ENCODE data around the gene CTSW. TPM values are rescaled to one million over a fixed set of nuclear protein-coding genes. Genes with fewer than 3 reads are reported as not detected.

Gene CTSW
- total and polyA plus RNA-seq, 2 donors (not counting 1 experiment from before 2014, with no cell fraction given): 0.84 to 4.6 TPM

DNA sequence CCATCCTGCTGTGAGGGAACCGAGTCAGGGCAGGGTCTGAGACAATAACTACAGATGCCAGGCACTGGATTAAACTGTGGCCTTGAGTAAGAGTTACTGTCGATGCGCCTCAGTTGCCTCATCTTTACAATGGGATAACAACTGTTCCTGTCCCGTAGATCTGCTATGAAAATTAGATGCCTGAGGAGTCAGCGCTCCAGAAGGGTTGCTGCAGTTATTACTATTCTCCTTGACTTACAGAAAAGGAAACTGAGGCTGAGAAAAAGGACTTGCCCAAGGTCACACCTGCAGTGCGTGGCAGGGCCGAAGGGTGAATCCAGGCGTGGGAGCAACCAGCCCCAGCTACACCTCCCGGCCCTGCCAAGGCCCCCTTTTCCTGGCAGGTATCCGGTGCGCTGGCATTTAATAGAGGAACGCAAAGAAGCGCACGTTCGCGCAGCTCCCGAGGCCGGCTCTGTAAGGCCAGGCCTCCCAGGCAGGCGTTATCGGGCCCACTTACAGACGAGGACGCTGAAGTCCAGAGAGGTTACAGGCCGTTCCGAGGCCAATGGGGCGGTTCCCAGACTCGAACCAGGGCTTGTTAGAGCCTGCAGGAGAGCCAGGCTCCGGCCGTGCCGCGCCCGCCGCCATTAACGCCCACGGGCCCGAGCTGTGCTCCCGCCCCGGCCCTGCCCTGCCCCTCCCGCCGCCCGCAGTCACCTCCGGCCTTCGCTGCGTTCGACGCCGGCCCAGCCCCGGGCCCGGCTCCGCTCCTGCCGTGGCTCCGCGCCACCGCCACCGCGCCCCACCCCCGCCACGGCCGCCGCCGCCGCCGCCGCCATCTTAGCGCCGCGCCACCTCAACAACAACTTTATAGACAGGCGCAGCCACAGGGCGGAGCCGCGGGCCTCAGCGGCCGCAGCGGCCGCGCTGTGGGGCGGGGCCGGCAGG, 38.8 kb downstream of the CTSW start, which contains the start of gene C11orf68:
Gene C11orf68 (minus strand): TSS at position 852 of the 930 bp plus-strand sequence. CDS start 31 bp downstream, at position 821.
- DNase-seq: no peak
- no peak for ATAC-seq (ENCODE audit: low read depth)
- H2AFZ ChIP-seq (ENCODE audit: insufficient read depth, low read depth, low read length, poor library complexity, severe bottlenecking): peak within 1 kb of the TSS; percentile 81

More for the DNA sequence above, 38.8 kb downstream of the CTSW start, which contains the start of gene C11orf68:
- Histone ChIP-seq H4K20me1 (ENCODE audit: control insufficient read depth, insufficient read depth, low read length, poor library complexity, severe bottlenecking) (peaks cover 4% of the 10 kb centered on the region), H3K9ac (ENCODE audit: low read length) (peak within 1 kb of the TSS; percentile 96), H3K4me2 (replicated peaks; ENCODE audit: low read depth, low read length, poor library complexity, severe bottlenecking) (peak within 1 kb of the TSS; percentile 97), H3K4me3 (ENCODE audit: control extremely low read depth in 1 of 5, extremely low read depth in 1 of 5, insufficient read depth in 1 of 5, low read depth in 2 of 5, low read length in 4 of 5) (peak within 1 kb of the TSS; percentile 83 to 99 (median 93)), H3K9me3 (ENCODE audit: control extremely low read depth in 1 of 3, control insufficient read depth in 2 of 3, insufficient read depth in 1 of 3, low read length in 2 of 3) (no peaks in the 10 kb centered on the region), H3K79me2 (ENCODE audit: control insufficient read depth, insufficient read depth, low read length) (peaks cover 38% of the 10 kb centered on the region), H3K27ac (ENCODE audit: low read length in 2 of 2) (peak within 1 kb of the TSS; percentile 66 to 85), H3K36me3 (replicated peaks in 1 of 2; ENCODE audit: control extremely low read depth in 1 of 2, control insufficient read depth in 1 of 2, extremely low read depth in 1 of 2, insufficient read depth in 2 of 2, low read length in 1 of 2) (peaks cover 6 to 20% of the 10 kb centered on the region in 2 experiments), H3K4me1 (ENCODE audit: control insufficient read depth in 2 of 2, insufficient read depth in 2 of 2, low read length in 2 of 2) (peaks cover 19 to 50% of the 10 kb centered on the region in 2 donors), H3K27me3 (replicated peaks in 1 of 4; ENCODE audit: control extremely low read depth in 1 of 4, control insufficient read depth in 3 of 4, insufficient read depth in 4 of 4, low read length in 3 of 4) (no peaks in the 10 kb centered on the region)
- Mint-ChIP-seq H3K4me1 (peaks cover 44% of the 10 kb centered on the region), H3K9me3 (ENCODE audit: insufficient read depth) (no peaks in the 10 kb centered on the region), H3K27me3 (no peaks in the 10 kb centered on the region), H3K27ac (peak within 1 kb of the TSS; percentile 89), H3K4me3 (peak within 1 kb of the TSS; percentile 95)
- POLR2A ChIA-PET: interaction anchor here (0.5 to 2.5 kb wide), 9 partner anchors 9 to 349 kb away, joined by 3 to 13 read pairs (median 4); partner anchors contain the start of genes CCDC85B and FIBP
- CTCF ChIA-PET: interaction anchor here (0.9 to 2.1 kb wide), 5 partner anchors 20 to 74 kb away, joined by 3 to 15 read pairs (median 4); partner anchors contain the start of genes CCDC85B and FIBP
- intact Hi-C loops (cut with micrococcal nuclease): loop anchor here (1.0 to 2.0 kb wide), 7 partner anchors 10 to 256 kb away; partner anchors contain the start of genes BANF1, CFL1, EIF1AD and FIBP
- WGBS (ENCODE audit: insufficient coverage): 5% methylated on average over 77 of the region's 77 CpGs
- no peak for TF ChIP-seq EZH2 (IDR thresholded peaks at IDR 0.05; ENCODE audit: borderline replicate concordance, insufficient read depth, low read depth, low read length, poor library complexity, severe bottlenecking)
- TF ChIP-seq CTCF (IDR thresholded peaks at IDR 0.05): no peak

Measured in B cell (primary cell).